ENCODE data around the gene RPLP2. TPM values are rescaled to one million over a fixed set of nuclear protein-coding genes. Genes with fewer than 3 reads are reported as not detected.

The RPLP2 gene
- total RNA-seq, 2 experiments from 2014 or later, result 2,888 to 3,019 TPM

GRCh38 chr11:823441-824291 is 13.9 kb downstream of the RPLP2 start:
- DNase-seq (no peak), ATAC-seq (ENCODE audit: low read depth) (no peak)
- H3K36me3 Mint-ChIP-seq, result peaks cover 7% of the 10 kb centered on the region
- peaks cover 18% of the 10 kb centered on the region for H3K4me1 Mint-ChIP-seq
- peaks cover 10% of the 10 kb centered on the region for H3K27me3 Mint-ChIP-seq
- POLR2A ChIA-PET, result interaction anchor here (0.7 kb wide), 1 partner anchor 13 kb away, joined by 3 read pairs; no protein-coding TSS in a partner anchor
- no peak overlapping the region for H3K27ac Mint-ChIP-seq
- no peaks in the 10 kb centered on the region for H3K9me3 Mint-ChIP-seq
- H3K4me3 Mint-ChIP-seq, result no peak overlapping the region

- H3K36me3 Mint-ChIP-seq, result peaks cover 7% of the 10 kb centered on the region
- POLR2A ChIA-PET, result interaction anchor here (0.8 kb wide), 1 partner anchor 118 kb away, joined by 3 read pairs; no protein-coding TSS in a partner anchor
- no peaks in the 10 kb centered on the region for H3K9me3 Mint-ChIP-seq
These were observed 14.6 kb downstream of the RPLP2 start for GRCh38 chr11:824292-824880.

GRCh38 chr11:824942-825341 is 15.2 kb downstream of the RPLP2 start:
- Mint-ChIP-seq H3K27ac (no peak overlapping the region), H3K9me3 (no peaks in the 10 kb centered on the region), H3K4me3 (no peak overlapping the region), H3K4me1 (peaks cover 23% of the 10 kb centered on the region), H3K36me3 (peaks cover 7% of the 10 kb centered on the region), H3K27me3 (peaks cover 20% of the 10 kb centered on the region)
- POLR2A ChIA-PET, result interaction anchor here (0.8 kb wide), 1 partner anchor 118 kb away, joined by 3 read pairs; no protein-coding TSS in a partner anchor
- no peak for DNase-seq
- no peak for ATAC-seq (ENCODE audit: low read depth)

More at GRCh38 chr11:824292-824880, 14.6 kb downstream of the RPLP2 start:
- H3K4me3 Mint-ChIP-seq, result no peak overlapping the region
- no peak overlapping the region for H3K27ac Mint-ChIP-seq
- H3K27me3 Mint-ChIP-seq, result peaks cover 17% of the 10 kb centered on the region
- peaks cover 21% of the 10 kb centered on the region for H3K4me1 Mint-ChIP-seq
- ATAC-seq (ENCODE audit: low read depth) (no peak), DNase-seq (no peak)

- no peak for DNase-seq
- Mint-ChIP-seq H3K36me3 (peaks cover 7% of the 10 kb centered on the region), H3K27me3 (peaks cover 20% of the 10 kb centered on the region), H3K4me3 (no peak overlapping the region), H3K9me3 (no peaks in the 10 kb centered on the region), H3K27ac (no peak overlapping the region), H3K4me1 (peaks cover 23% of the 10 kb centered on the region)
- POLR2A ChIA-PET, result interaction anchor here (0.7 to 9.6 kb wide), 4 partner anchors 16 to 30 kb away, joined by 4 to 67 read pairs (median 4); partner anchors contain the start of genes POLR2L, RPLP2 and TSPAN4
- ATAC-seq (ENCODE audit: low read depth), result no peak
These were observed 15.8 kb downstream of the RPLP2 start for GRCh38 chr11:825366-826226.

GRCh38 chr11:826227-826621 is 16.5 kb downstream of the RPLP2 start:
- DNase-seq, result no peak
- no peak for ATAC-seq (ENCODE audit: low read depth)
- Mint-ChIP-seq H3K27me3 (peaks cover 23% of the 10 kb centered on the region), H3K27ac (peak overlapping the region; percentile 77), H3K4me3 (peak overlapping the region; percentile 83), H3K36me3 (peaks cover 6% of the 10 kb centered on the region), H3K4me1 (peaks cover 17% of the 10 kb centered on the region), H3K9me3 (no peaks in the 10 kb centered on the region)
- POLR2A ChIA-PET, result interaction anchor here (0.7 to 9.6 kb wide), 4 partner anchors 16 to 31 kb away, joined by 4 to 67 read pairs (median 4); partner anchors contain the start of genes POLR2L, RPLP2 and TSPAN4

GRCh38 chr11:826836-827145 is 17.0 kb downstream of the RPLP2 start:
- POLR2A ChIA-PET, result interaction anchor here (1.1 to 9.6 kb wide), 3 partner anchors 15 to 22 kb away, joined by 3 to 67 read pairs (median 8); partner anchors contain the start of genes POLR2L, RPLP2 and TSPAN4
- ATAC-seq (ENCODE audit: low read depth), result peak; percentile 13
- no peak for DNase-seq
- H3K36me3 Mint-ChIP-seq, result peaks cover 6% of the 10 kb centered on the region
- H3K4me3 Mint-ChIP-seq, result peak overlapping the region; percentile 83
- peak overlapping the region; percentile 77 for H3K27ac Mint-ChIP-seq
- H3K4me1 Mint-ChIP-seq, result peaks cover 16% of the 10 kb centered on the region
- peaks cover 29% of the 10 kb centered on the region for H3K27me3 Mint-ChIP-seq
- no peaks in the 10 kb centered on the region for H3K9me3 Mint-ChIP-seq

GRCh38 chr11:827146-827896 is 17.6 kb downstream of the RPLP2 start:
- ATAC-seq (ENCODE audit: low read depth) (peak; percentile 33), DNase-seq (peak; percentile 75)
- Mint-ChIP-seq H3K4me3 (peak overlapping the region; percentile 83), H3K36me3 (peaks cover 6% of the 10 kb centered on the region), H3K27me3 (peaks cover 30% of the 10 kb centered on the region), H3K4me1 (peaks cover 15% of the 10 kb centered on the region), H3K9me3 (no peaks in the 10 kb centered on the region), H3K27ac (peak overlapping the region; percentile 77)
- POLR2A ChIA-PET, result interaction anchor here (1.1 to 9.6 kb wide), 4 partner anchors 8 to 23 kb away, joined by 3 to 67 read pairs (median 24); partner anchors contain the start of genes PNPLA2, POLR2L, RPLP2 and TSPAN4

GRCh38 chr11:827897-828192 is 18.1 kb downstream of the RPLP2 start, which contains the start of gene CRACR2B:
Gene CRACR2B, plus strand, starts transcription at chr11:827919. Its CDS starts 689 bp downstream, at chr11:828608.
- no peaks in the 10 kb centered on the region for H3K9me3 Mint-ChIP-seq
- ATAC-seq (ENCODE audit: low read depth) (no peak), DNase-seq (no peak)
- H3K4me1 Mint-ChIP-seq, result peaks cover 15% of the 10 kb centered on the region
- POLR2A ChIA-PET, result interaction anchor here (2.1 to 9.6 kb wide), 3 partner anchors 8 to 19 kb away, joined by 8 to 67 read pairs (median 39); partner anchors contain the start of genes PNPLA2, POLR2L, RPLP2 and TSPAN4
- H3K27ac Mint-ChIP-seq, result peak within 1 kb of the TSS; percentile 77
- peaks cover 6% of the 10 kb centered on the region for H3K36me3 Mint-ChIP-seq
- H3K27me3 Mint-ChIP-seq, result peaks cover 30% of the 10 kb centered on the region
- peak within 1 kb of the TSS; percentile 83 for H3K4me3 Mint-ChIP-seq

- Mint-ChIP-seq H3K36me3 (peaks cover 6% of the 10 kb centered on the region), H3K4me3 (peak overlapping the region; percentile 79), H3K27ac (no peak overlapping the region), H3K4me1 (peaks cover 16% of the 10 kb centered on the region), H3K27me3 (peaks cover 30% of the 10 kb centered on the region), H3K9me3 (no peaks in the 10 kb centered on the region)
- no peak for ATAC-seq (ENCODE audit: low read depth)
- DNase-seq, result no peak
- POLR2A ChIA-PET, result interaction anchor here (1.3 to 9.6 kb wide), 4 partner anchors 9 to 51 kb away, joined by 3 to 67 read pairs (median 24); partner anchors contain the start of genes GATD1, PNPLA2, POLR2L and RPLP2
These were observed 18.9 kb downstream of the RPLP2 start for GRCh38 chr11:828506-829175.

GRCh38 chr11:829176-829846 is 19.5 kb downstream of the RPLP2 start:
- peaks cover 30% of the 10 kb centered on the region for H3K27me3 Mint-ChIP-seq
- H3K36me3 Mint-ChIP-seq, result peaks cover 5% of the 10 kb centered on the region
- DNase-seq (no peak), ATAC-seq (ENCODE audit: low read depth) (no peak)
- no peak overlapping the region for H3K27ac Mint-ChIP-seq
- POLR2A ChIA-PET, result interaction anchor here (1.3 to 9.6 kb wide), 4 partner anchors 10 to 52 kb away, joined by 3 to 67 read pairs (median 24); partner anchors contain the start of genes GATD1, PNPLA2, POLR2L and RPLP2
- peak overlapping the region; percentile 65 for H3K4me3 Mint-ChIP-seq
- peaks cover 19% of the 10 kb centered on the region for H3K4me1 Mint-ChIP-seq
- H3K9me3 Mint-ChIP-seq, result no peaks in the 10 kb centered on the region

- ATAC-seq (ENCODE audit: low read depth) (peak; percentile 4), DNase-seq (no peak)
- POLR2A ChIA-PET, result interaction anchor here (1.3 to 9.6 kb wide), 3 partner anchors 10 to 52 kb away, joined by 3 to 67 read pairs (median 39); partner anchors contain the start of genes GATD1, PNPLA2, POLR2L and TSPAN4
- no peak overlapping the region for H3K27ac Mint-ChIP-seq
- H3K36me3 Mint-ChIP-seq, result peaks cover 5% of the 10 kb centered on the region
- peaks cover 21% of the 10 kb centered on the region for H3K4me1 Mint-ChIP-seq
- H3K4me3 Mint-ChIP-seq, result peak overlapping the region; percentile 65
- H3K9me3 Mint-ChIP-seq, result no peaks in the 10 kb centered on the region
- H3K27me3 Mint-ChIP-seq, result peaks cover 30% of the 10 kb centered on the region
These were observed 20.1 kb downstream of the RPLP2 start for GRCh38 chr11:829847-830294.
